Nephron progenitor cell (in vitro differentiated cells): ENCODE data around the gene IL4I1.

ENCODE experiments used
- DNase-seq: peaks from one replicate; pipeline ENCODE4 v3.0.0; 2021
- H3K27ac Mint-ChIP-seq: 2 replicates; pipeline ENCODE4 v1.8.0; 2021; ENCODE audit warnings: mild to moderate bottlenecking, moderate library complexity, mixed read lengths
- H3K27me3 Mint-ChIP-seq: 2 replicates; pipeline ENCODE4 v1.8.0; 2021; ENCODE audit warnings: mild to moderate bottlenecking, low read depth, mixed read lengths; ENCODE audit not compliant: poor library complexity
- H3K36me3 Mint-ChIP-seq: 2 replicates; pipeline ENCODE4 v1.8.0; 2021; ENCODE audit warnings: low read depth, mixed read lengths
- H3K4me1 Mint-ChIP-seq: 2 replicates; pipeline ENCODE4 v1.8.0; 2021; ENCODE audit warnings: mixed read lengths
- H3K4me3 Mint-ChIP-seq: 2 replicates; pipeline ENCODE4 v1.8.0; 2021; ENCODE audit warnings: mild to moderate bottlenecking, moderate library complexity, mixed read lengths
- H3K9me3 Mint-ChIP-seq: 2 replicates; pipeline ENCODE4 v1.8.0; 2021; ENCODE audit warnings: mild to moderate bottlenecking, moderate library complexity, mixed read lengths
- TF ChIP-seq, protein P1 (sequence below): fragments of 200-600 bp; sonication (generic); IDR thresholded peaks from 2 replicates; pipeline ENCODE4 v1.5.0; 2021; ENCODE audit warnings: antibody characterized with exemption

IL4I1 gene

DNA sequence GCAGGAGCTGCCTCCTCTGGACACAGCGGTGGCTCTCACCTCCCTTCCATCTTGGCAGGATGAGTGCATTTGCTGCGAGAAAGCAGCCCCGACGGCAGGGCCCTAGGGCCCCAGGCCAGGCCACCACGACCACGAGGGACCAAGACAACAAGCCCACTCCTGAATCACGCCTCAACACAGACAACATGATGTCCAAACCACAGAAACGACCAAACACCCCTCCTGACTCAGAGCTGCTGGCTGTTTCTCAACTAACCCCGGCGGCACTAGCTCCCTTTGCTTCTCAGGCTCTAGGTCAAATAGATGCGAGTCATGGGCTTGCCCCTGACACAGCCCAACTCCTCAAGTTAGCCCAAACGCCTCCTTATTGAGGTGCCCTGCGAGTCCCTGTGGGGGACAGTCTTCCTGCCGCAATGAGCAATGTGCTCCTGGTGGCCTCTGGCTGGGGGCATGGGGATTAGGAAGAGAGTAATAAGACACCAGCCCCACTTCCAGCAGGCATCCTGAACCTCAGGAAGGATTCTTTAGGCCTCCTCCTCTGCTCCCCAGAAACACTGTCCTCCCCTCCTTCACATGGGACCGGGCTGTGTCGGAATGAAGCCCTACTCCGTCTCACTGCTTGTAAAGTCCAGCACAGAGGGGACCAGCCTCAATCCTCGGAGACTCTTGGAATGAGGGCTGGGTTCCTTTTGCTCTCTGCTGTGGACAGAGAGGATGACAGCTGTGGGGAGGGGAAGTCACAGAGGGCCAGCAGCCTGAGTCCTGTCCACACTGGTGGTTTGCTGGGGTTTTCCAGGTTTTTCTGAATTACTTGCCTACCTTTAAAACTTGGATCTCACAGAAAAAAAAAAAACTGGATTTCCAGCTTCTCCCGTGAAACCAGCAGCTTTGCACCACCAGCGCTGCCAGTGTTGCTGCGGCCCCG lies 25.4 kb upstream of the IL4I1 start:
- no peak overlapping the region for H3K4me3 Mint-ChIP-seq

DNA sequence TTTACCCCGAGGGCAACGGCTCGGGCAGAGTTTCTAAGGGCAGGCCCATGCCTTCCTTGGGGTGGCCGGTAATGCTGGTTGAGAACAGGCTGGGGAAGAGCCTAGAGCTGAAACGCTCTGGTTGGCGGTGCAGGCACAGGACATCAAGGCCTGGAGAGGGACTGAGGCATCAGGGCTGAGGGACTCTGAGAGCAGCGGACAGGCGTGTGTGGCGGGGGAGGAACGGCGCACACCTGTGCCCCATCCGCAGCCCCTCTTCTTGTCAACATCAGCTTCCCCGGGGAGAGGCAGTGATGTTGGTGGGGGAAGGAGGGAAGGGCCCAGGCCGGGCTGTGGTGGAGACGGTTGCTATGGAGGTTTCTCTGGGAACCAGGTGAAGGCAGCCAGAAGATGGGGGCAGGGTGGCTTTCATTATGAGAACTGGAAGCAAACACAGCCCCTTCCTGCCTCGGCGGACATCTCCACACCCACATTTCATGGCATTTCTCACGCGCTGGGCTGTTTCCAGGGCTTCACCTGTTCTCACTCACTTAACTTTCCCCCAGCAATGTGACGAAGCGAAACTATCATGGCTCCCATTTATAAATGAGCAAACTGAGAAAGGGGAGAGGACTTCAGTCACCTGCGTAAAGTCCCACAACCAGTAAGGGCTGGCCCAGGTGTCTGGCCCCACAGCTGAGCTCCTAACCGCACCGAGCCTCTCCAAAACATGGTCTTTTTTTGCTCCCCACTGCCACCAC lies 24.1 kb upstream of the IL4I1 start:
- Mint-ChIP-seq H3K36me3 (peaks cover 74% of the 10 kb centered on the region), H3K4me3 (no peak overlapping the region), H3K9me3 (peaks cover 4% of the 10 kb centered on the region), H3K27me3 (peaks cover 3% of the 10 kb centered on the region), H3K4me1 (peaks cover 47% of the 10 kb centered on the region), H3K27ac (peak overlapping the region; percentile 96)
- DNase-seq = no peak
- TF ChIP-seq, protein P1, sequence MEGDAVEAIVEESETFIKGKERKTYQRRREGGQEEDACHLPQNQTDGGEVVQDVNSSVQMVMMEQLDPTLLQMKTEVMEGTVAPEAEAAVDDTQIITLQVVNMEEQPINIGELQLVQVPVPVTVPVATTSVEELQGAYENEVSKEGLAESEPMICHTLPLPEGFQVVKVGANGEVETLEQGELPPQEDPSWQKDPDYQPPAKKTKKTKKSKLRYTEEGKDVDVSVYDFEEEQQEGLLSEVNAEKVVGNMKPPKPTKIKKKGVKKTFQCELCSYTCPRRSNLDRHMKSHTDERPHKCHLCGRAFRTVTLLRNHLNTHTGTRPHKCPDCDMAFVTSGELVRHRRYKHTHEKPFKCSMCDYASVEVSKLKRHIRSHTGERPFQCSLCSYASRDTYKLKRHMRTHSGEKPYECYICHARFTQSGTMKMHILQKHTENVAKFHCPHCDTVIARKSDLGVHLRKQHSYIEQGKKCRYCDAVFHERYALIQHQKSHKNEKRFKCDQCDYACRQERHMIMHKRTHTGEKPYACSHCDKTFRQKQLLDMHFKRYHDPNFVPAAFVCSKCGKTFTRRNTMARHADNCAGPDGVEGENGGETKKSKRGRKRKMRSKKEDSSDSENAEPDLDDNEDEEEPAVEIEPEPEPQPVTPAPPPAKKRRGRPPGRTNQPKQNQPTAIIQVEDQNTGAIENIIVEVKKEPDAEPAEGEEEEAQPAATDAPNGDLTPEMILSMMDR = no peak

More for the DNA sequence above, 25.4 kb upstream of the IL4I1 start:
- Mint-ChIP-seq H3K4me1 (peaks cover 48% of the 10 kb centered on the region), H3K36me3 (peaks cover 69% of the 10 kb centered on the region), H3K27ac (peak overlapping the region; percentile 96), H3K9me3 (no peaks in the 10 kb centered on the region), H3K27me3 (peaks cover 3% of the 10 kb centered on the region)
- no peak for DNase-seq
- TF ChIP-seq, protein P1 = no peak

DNA sequence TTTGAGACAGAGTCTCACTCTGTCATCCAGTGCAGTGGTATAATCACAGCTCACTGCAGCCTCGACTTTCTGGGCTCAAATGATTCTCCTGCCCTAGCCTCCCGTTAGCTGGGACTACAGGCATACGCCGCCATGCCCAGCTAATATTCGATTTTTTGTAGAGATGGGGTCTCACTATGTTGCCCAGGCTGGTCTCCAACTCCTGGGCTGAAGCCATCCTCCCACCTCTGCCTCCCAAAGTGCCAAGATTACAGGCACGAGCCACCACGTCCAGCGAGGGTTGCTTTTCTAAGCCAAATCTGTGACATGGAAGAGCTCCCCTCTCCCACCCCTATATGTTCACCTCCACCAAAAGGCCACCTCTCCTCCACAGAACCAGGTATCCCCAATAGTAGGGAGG lies 21.4 kb upstream of the IL4I1 start:
- no peak overlapping the region for H3K4me3 Mint-ChIP-seq
- H3K4me1 Mint-ChIP-seq = peaks cover 35% of the 10 kb centered on the region
- H3K9me3 Mint-ChIP-seq = peaks cover 11% of the 10 kb centered on the region
- DNase-seq = no peak
- H3K27ac Mint-ChIP-seq = no peak overlapping the region
- no peaks in the 10 kb centered on the region for H3K27me3 Mint-ChIP-seq
- TF ChIP-seq, protein P1 = no peak
- peaks cover 82% of the 10 kb centered on the region for H3K36me3 Mint-ChIP-seq

DNA sequence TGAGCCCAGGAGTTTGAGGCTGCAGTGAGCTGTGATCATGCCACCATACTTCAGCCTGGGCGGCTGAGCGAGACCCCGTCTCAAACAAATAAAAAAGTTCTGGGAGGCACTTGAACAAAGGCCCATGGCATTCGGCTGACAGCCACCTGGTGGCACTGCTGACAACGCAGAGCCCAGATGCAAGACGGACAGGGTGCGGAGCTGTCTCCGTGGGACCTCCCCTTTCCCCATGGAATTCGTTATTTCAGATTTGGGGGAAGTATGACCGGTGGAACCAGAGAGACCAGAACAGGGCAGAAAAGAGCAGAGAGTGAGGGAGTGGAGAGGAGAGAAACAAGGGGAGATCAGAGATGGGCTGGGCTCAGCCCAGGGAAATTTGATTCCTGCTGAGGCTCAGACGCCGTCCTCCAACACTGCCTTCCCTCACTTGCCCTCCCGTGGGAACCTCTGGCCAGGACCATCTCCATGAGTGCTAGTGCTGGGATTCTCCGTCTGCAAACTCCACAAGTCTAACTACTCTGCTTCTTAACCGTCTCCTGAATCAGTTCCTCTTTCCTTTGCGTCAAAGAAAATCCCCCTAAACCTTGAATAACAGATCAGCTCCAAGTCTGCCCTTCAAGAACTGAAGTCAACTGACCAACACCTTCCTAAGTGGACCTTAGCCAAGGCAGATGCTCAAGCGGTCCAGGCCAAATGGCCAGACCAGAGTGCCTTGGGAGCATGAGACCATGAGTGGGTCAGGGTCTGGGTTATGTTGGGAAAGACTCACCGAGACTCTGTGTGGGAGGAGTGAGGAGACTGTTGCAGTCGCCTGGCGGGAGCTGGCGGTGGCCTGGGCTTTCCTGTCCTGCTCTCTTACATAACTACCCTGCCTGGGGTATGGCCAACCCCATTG lies 20.4 kb upstream of the IL4I1 start:
- Mint-ChIP-seq H3K9me3 (peaks cover 11% of the 10 kb centered on the region), H3K4me1 (peaks cover 30% of the 10 kb centered on the region), H3K36me3 (peaks cover 87% of the 10 kb centered on the region), H3K27ac (peak overlapping the region; percentile 96), H3K27me3 (no peaks in the 10 kb centered on the region), H3K4me3 (no peak overlapping the region)
- DNase-seq = no peak
- TF ChIP-seq, protein P1 = peak; percentile 16

DNA sequence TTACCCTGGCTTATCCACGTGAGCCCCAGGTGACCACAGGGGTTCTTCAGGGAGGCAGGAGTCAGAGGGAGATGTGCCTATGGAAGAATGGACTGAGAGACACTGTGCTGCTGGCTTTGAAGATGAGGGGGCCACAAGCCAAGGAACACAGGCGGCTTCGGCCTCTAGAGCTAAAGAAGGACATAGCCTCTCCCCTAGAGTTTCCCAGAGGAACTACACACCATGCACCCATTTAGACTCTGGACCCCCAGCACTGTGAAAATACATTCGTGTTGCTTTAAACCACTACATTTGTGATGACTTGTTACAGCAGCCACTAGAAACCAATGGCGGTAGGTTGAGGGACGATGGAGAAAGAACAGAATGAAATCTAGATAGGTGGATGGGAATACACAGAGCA lies 18.6 kb upstream of the IL4I1 start:
- peaks cover 11% of the 10 kb centered on the region for H3K9me3 Mint-ChIP-seq
- TF ChIP-seq, protein P1 = no peak
- no peak overlapping the region for H3K27ac Mint-ChIP-seq

More for the DNA sequence above, 18.6 kb upstream of the IL4I1 start:
- H3K36me3 Mint-ChIP-seq = peaks cover 79% of the 10 kb centered on the region
- peaks cover 34% of the 10 kb centered on the region for H3K4me1 Mint-ChIP-seq
- H3K27me3 Mint-ChIP-seq = no peaks in the 10 kb centered on the region
- no peak for DNase-seq
- no peak overlapping the region for H3K4me3 Mint-ChIP-seq
